HG03064 (cell line): ENCODE measurements around the gene AGAP2.
"Not testable (repeated sequence)": the region's sequence is repeated elsewhere in the genome, so short reads cannot be mapped to it uniquely, and the experiment has no call there.

ENCODE experiments used
- ATAC-seq: cut with Tn5 transposase; IDR thresholded peaks from one replicate; pipeline ENCODE4 v1.9.1; 2021; ENCODE audit warnings: low read depth; ENCODE audit not compliant: unreplicated experiment

AGAP2 gene

GRCh38 chr12:57738661-57739237 is at the start of gene AGAP2:
Gene AGAP2 (minus strand): TSS chr12:57738742. CDS start chr12:57738246, 496 bp downstream.
- ATAC-seq: no peak

- ATAC-seq: no peak
These were observed 45.3 kb upstream of the AGAP2 start for GRCh38 chr12:57783861-57784260.

- no peak for ATAC-seq
These were observed 44.9 kb upstream of the AGAP2 start for GRCh38 chr12:57783466-57783801.

- ATAC-seq: peak; percentile 74
These were observed 44.3 kb upstream of the AGAP2 start, which contains the start of gene TSFM for GRCh38 chr12:57782608-57783465. Gene TSFM (plus strand): TSS chr12:57782787. CDS start chr12:57782802, 15 bp downstream.

GRCh38 chr12:57782243-57782607 is 43.7 kb upstream of the AGAP2 start:
- ATAC-seq: no peak

- ATAC-seq: no peak
These were observed 43.3 kb upstream of the AGAP2 start for GRCh38 chr12:57781801-57782200.

GRCh38 chr12:57781244-57781643 is 42.7 kb upstream of the AGAP2 start:
- ATAC-seq: no peak

- ATAC-seq: no peak
These were observed 41.8 kb upstream of the AGAP2 start for GRCh38 chr12:57780284-57780897.

GRCh38 chr12:57779736-57780135 is 41.2 kb upstream of the AGAP2 start:
- no peak for ATAC-seq

GRCh38 chr12:57777911-57778310 is 39.4 kb upstream of the AGAP2 start:
- no peak for ATAC-seq

GRCh38 chr12:57777367-57777766 is 38.8 kb upstream of the AGAP2 start:
- ATAC-seq: no peak

- ATAC-seq: no peak
These were observed 37.7 kb upstream of the AGAP2 start for GRCh38 chr12:57776247-57776587.

- no peak for ATAC-seq
These were observed 37.2 kb upstream of the AGAP2 start for GRCh38 chr12:57775563-57776246.

GRCh38 chr12:57775044-57775443 is 36.5 kb upstream of the AGAP2 start:
- ATAC-seq: no peak

GRCh38 chr12:57774634-57775033 is 36.1 kb upstream of the AGAP2 start:
- not testable (repeated sequence) for ATAC-seq

- ATAC-seq: peak; percentile 10
These were observed 34.1 kb upstream of the AGAP2 start, which contains the start of gene EEF1AKMT3 for GRCh38 chr12:57772429-57773322. Gene EEF1AKMT3 (plus strand): TSS chr12:57772614. CDS start chr12:57772725, 111 bp downstream.

- peak; percentile 83 for ATAC-seq
These were observed 33.4 kb upstream of the AGAP2 start, which contains the start of gene METTL1 for GRCh38 chr12:57771873-57772428. Gene METTL1 (minus strand): TSS chr12:57772105. CDS start chr12:57772083, 22 bp downstream.

- peak; percentile 68 for ATAC-seq
These were observed 32.8 kb upstream of the AGAP2 start for GRCh38 chr12:57771236-57771872.

GRCh38 chr12:57770734-57771133 is 32.2 kb upstream of the AGAP2 start:
- ATAC-seq: no peak
